Measurements from ENCODE around the gene DPEP2NB.
"Not testable (repeated sequence)": the region's sequence is repeated elsewhere in the genome, so short reads cannot be mapped to it uniquely, and the experiment has no call there.

DPEP2NB gene

DNA sequence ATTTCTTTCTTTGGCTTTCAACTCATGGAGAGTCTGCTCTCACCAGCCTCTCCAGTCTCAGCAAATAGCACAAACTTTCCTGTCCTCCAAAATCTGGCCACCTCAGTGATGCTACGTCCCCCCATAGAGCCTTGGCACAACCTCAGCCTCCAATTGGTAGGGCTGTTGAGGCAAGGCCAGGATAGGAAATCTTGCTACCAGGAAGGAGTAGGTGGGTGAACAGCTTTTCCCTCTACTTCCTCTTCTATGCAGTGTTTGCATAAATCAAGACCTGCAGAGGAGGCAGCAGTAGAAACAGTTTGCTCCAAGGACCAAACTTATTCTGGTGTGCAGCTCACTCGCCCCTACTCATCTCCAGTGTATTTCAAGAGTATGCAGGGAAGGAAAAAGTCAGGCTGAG, 15.7 kb downstream of the DPEP2NB start:
- no peak overlapping the region for H3K4me3 ChIP-seq (ENCODE audit: insufficient read depth, low read length, poor library complexity, severe bottlenecking)
- H3K36me3 ChIP-seq (ENCODE audit: low read length) = no peaks in the 10 kb centered on the region
- H2AFZ ChIP-seq (ENCODE audit: low read depth, low read length, severe bottlenecking) = peak overlapping the region; percentile 69
- TF ChIP-seq EZH2phosphoT487 (conservative IDR thresholded peaks at IDR 0.05; ENCODE audit: low read length) (no peak), CTCF (IDR thresholded peaks at IDR 0.05; ENCODE audit: insufficient read depth, low read length, poor library complexity, severe bottlenecking) (no peak)
- peak overlapping the region; percentile 4; the same call in 1 of the 2 replicates for H3K9ac ChIP-seq (ENCODE audit: low read length)
- no peaks in the 10 kb centered on the region for H3K27me3 ChIP-seq (ENCODE audit: low read length)
- no peaks in the 10 kb centered on the region for H3K79me2 ChIP-seq (ENCODE audit: insufficient read depth, low read length)
- H3K9me3 ChIP-seq (ENCODE audit: insufficient read depth, low read length) = no peaks in the 10 kb centered on the region
- no peak overlapping the region for H3K27ac ChIP-seq (ENCODE audit: low read depth, low read length)
- no peaks in the 10 kb centered on the region for H4K20me1 ChIP-seq (ENCODE audit: low read depth, low read length)
- no peaks in the 10 kb centered on the region for H3K9me2 ChIP-seq (replicated peaks; ENCODE audit: insufficient read depth, low read length)
- no peaks in the 10 kb centered on the region for H3F3A ChIP-seq (ENCODE audit: insufficient read depth)
- peak overlapping the region; percentile 20 for H3K4me2 ChIP-seq (ENCODE audit: low read depth, low read length, poor library complexity, severe bottlenecking)

- H3K4me3 ChIP-seq (ENCODE audit: insufficient read depth, low read length, poor library complexity, severe bottlenecking); H4K20me1 ChIP-seq (ENCODE audit: low read depth, low read length); H3K9me2 ChIP-seq (replicated peaks; ENCODE audit: insufficient read depth, low read length); H3K36me3 ChIP-seq (ENCODE audit: low read length); H3K79me2 ChIP-seq (ENCODE audit: insufficient read depth, low read length); H3K9me3 ChIP-seq (ENCODE audit: insufficient read depth, low read length); H3F3A ChIP-seq (ENCODE audit: insufficient read depth); H3K27me3 ChIP-seq (ENCODE audit: low read length); H3K27ac ChIP-seq (ENCODE audit: low read depth, low read length): not testable (repeated sequence)
- Histone ChIP-seq H3K4me2 (ENCODE audit: low read depth, low read length, poor library complexity, severe bottlenecking) (peak within 1 kb of the TSS; percentile 20), H3K9ac (ENCODE audit: low read length) (peak within 1 kb of the TSS; percentile 4; the same call in 1 of the 2 replicates), H2AFZ (ENCODE audit: low read depth, low read length, severe bottlenecking) (peak within 1 kb of the TSS; percentile 69)
These were observed 16.7 kb downstream of the DPEP2NB start, which contains the start of gene DPEP2 for GRCh38 chr16:67998779-67999688. DPEP2 (minus strand) TSS chr16:67999484; CDS start chr16:67993212, 6,272 bp downstream.

DNA sequence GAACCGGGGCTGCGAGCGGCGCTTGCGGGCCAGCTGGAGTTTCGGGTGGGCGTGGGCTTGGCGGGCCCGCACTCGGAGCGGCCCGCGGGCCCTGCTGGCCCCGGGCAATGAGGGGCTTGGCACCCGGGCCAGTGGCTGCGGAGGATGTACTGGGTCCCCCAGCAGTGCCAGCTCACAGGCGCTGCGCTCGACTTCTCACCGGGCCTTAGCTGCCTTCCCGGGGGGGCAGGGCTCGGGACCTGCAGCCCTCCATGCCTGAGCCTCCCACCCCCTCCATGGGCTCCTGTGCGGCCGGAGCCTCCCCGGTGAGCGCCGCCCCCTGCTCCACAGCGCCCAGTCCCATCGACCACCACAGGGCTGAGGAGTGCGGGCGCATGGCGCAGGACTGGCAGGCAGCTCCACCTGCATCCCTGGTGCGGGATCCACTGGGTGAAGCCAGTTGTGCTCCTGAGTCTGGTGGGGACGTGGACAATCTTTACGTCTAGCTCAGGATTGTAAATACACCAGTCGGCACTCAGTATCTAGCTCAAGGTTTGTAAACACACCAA, 17.4 kb downstream of the DPEP2NB start:
- not testable (repeated sequence) for H3K79me2 ChIP-seq (ENCODE audit: insufficient read depth, low read length); H3F3A ChIP-seq (ENCODE audit: insufficient read depth); H3K4me3 ChIP-seq (ENCODE audit: insufficient read depth, low read length, poor library complexity, severe bottlenecking); H3K9me2 ChIP-seq (replicated peaks; ENCODE audit: insufficient read depth, low read length); H4K20me1 ChIP-seq (ENCODE audit: low read depth, low read length); H3K27ac ChIP-seq (ENCODE audit: low read depth, low read length); H3K9me3 ChIP-seq (ENCODE audit: insufficient read depth, low read length); H3K27me3 ChIP-seq (ENCODE audit: low read length); H3K36me3 ChIP-seq (ENCODE audit: low read length); H2AFZ ChIP-seq (ENCODE audit: low read depth, low read length, severe bottlenecking); H3K4me2 ChIP-seq (ENCODE audit: low read depth, low read length, poor library complexity, severe bottlenecking); H3K9ac ChIP-seq (ENCODE audit: low read length)

GRCh38 chr16:67996666-67997065, 19.0 kb downstream of the DPEP2NB start:
- Histone ChIP-seq H3K79me2 (ENCODE audit: insufficient read depth, low read length) (no peaks in the 10 kb centered on the region), H3F3A (ENCODE audit: insufficient read depth) (no peaks in the 10 kb centered on the region), H2AFZ (ENCODE audit: low read depth, low read length, severe bottlenecking) (no peak overlapping the region), H3K27me3 (ENCODE audit: low read length) (no peaks in the 10 kb centered on the region), H3K36me3 (ENCODE audit: low read length) (no peaks in the 10 kb centered on the region), H3K4me3 (ENCODE audit: insufficient read depth, low read length, poor library complexity, severe bottlenecking) (no peak overlapping the region), H3K9me2 (replicated peaks; ENCODE audit: insufficient read depth, low read length) (no peaks in the 10 kb centered on the region), H3K4me2 (ENCODE audit: low read depth, low read length, poor library complexity, severe bottlenecking) (no peak overlapping the region), H3K9me3 (ENCODE audit: insufficient read depth, low read length) (no peaks in the 10 kb centered on the region), H3K27ac (ENCODE audit: low read depth, low read length) (no peak overlapping the region), H3K9ac (ENCODE audit: low read length) (no peak overlapping the region), H4K20me1 (ENCODE audit: low read depth, low read length) (no peaks in the 10 kb centered on the region)
- TF ChIP-seq CTCF (IDR thresholded peaks at IDR 0.05; ENCODE audit: insufficient read depth, low read length, poor library complexity, severe bottlenecking) (no peak), EZH2phosphoT487 (conservative IDR thresholded peaks at IDR 0.05; ENCODE audit: low read length) (no peak)

Data from SU-DHL-6 (cell line).